T-helper 9 cell (primary cell): ENCODE results near the gene KRTAP19-2.
"Not testable (repeated sequence)": the region's sequence is repeated elsewhere in the genome, so short reads cannot be mapped to it uniquely, and the experiment has no call there.

Source experiments
- DNase-seq: peaks from one replicate; pipeline ENCODE4 v3.0.0-alpha.2; 2020
- total RNA-seq, 2 donors: gene quantifications; one replicate each; lab custom pipeline; 2026; lab: John Stamatoyannopoulos, UW

KRTAP19-2 gene
- total RNA-seq = 0 reads per million in 2 donors

DNA sequence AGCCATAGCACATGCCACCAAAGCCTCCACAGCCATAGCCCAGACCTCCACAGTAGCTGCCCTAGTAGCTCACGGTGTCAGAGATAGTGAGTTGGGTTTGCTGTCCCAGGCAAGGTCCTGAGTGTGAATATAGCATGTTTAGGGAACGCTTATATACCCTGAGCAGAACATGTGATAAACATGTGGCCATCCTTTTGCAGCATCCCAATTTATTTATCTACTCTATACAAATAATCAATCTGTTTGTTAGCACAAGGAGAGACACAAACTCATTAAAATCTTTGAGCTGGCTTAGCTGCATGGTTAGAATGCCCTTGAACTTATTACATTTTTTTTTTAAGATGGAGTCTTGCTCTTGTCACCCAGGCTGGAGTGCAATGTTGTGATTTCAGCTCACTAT lies at the start of gene KRTAP19-2:
TSS of gene KRTAP19-2 (minus strand) at position 101 of the 400 bp plus-strand sequence. CDS start at position 13, 88 bp downstream.
- DNase-seq = no peak

DNA sequence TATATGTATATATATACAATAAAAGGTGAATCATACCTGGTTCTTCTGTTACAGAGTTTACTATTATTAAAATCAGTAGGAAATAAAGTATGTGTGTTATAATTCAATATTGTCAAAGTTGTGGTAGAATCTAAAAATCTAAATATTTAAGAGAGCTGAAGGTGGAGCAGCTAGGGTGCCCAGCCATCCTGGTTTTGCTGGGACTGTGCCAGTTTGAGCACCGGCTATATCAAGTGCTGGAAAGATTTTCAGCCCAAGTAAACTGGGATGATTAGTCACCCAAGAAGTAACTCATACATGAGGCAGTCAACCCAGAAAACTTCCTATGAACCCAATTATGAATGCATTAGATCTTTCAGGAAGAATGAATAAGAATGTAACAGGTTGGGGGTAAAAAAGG lies 31.6 kb upstream of the KRTAP19-2 start:
- no peak for DNase-seq

- DNase-seq = no peak
Observed at GRCh38 chr21:30515681-30516080, 28.4 kb upstream of the KRTAP19-2 start.

DNA sequence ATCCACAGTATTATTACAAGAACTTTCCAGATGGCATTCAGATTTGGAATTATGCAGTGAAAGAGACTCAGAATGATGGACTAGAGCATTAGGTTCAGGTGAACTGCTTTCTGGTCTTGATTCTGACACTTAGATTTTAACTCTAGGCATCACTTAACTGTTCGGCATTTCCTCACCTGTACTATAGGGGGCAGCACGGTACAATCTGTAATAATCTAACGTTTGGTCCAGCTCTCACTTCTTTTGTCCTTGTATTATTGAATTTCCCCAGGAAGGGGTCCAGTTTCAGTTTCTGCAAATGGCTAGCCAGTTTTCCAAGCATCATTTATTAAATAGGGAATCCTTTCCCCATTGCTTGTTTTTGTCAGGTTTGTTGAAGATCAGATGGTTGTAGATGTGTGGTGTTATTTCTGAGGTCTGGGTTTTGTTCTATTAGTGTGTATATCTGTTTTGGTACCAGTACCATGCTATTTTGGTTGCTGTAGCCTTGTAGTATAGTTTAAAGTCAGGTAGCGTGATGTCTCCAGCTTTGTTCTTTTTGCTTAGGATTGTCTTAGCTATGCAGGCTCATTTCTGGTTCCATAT lies 18.5 kb upstream of the KRTAP19-2 start:
- DNase-seq = not testable (repeated sequence)

- DNase-seq = no peak
Observed at GRCh38 chr21:30502041-30502440, 14.8 kb upstream of the KRTAP19-2 start, which contains the start of gene KRTAP19-5. Gene KRTAP19-5, minus strand, starts transcription at chr21:30502141. Its CDS starts 51 bp downstream, at chr21:30502090.

DNA sequence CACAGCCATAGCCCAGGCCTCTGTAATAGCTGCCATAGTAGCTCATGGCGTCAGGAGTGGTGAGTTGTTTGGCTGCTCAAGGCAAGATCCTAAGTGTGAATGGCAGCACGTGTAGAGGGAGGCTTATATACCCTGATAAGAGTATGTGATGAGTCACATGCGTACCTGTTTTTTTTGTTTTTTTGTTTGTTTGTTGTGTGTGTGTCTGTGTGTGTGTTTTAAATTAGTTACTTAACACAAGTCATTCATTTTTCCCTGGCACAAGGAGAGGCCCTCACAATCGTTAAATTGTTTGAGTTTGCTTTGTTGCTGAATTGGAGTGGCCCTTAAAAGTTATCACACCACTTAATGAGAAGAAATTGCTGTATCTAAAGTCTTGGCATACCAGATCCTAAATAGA lies 9.8 kb upstream of the KRTAP19-2 start, which contains the start of gene KRTAP19-4:
TSS of gene KRTAP19-4 (minus strand) at position 101 of the 400 bp plus-strand sequence. CDS start at position 46, 55 bp downstream.
- DNase-seq = no peak

DNA sequence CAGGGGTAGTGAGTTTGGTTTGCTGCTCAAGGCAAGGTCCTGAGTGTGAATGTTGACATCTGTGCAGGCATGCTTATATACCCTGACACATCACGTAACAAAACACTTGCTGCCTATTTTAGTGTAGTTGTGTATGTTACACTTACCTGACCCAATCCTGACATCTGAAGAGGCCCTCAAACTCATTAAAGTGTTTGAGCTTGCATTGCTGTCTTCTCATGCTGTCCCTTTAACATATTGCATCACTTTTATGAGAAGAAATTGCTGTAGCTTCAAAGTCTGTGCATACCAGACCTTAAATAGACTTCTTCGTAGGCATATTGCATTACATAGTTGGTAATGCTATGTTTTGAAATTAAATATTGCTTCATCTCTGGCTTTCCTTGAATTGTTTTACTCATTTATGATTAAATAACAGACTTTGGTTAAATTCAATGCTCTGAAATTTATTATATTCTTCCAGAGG lies 4.8 kb upstream of the KRTAP19-2 start, which contains the start of gene KRTAP19-3:
TSS of gene KRTAP19-3 (minus strand) at position 51 of the 466 bp plus-strand sequence. CDS start 56 bp downstream, outside the sequence.
- DNase-seq = no peak

DNA sequence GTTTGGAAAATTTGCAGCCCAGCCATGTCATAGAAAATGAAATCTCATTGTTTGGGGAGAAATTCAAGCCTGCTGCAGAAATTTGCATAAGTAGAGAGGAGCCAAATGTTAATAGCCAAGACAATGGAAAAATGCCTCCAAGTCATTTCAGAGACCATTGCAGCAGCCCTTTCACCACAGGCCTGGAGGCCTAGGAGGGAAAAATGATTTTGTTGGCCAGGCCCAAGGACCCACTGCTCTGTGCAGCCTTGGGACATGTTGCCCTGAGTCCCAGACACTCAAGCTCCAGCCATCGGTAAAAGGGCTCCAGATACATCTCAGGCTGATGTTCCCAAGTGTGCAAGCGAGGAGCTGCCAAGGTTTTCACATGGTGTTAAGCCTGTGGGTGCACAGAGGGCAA lies 1.1 kb downstream of the KRTAP19-2 start:
- no peak for DNase-seq

DNA sequence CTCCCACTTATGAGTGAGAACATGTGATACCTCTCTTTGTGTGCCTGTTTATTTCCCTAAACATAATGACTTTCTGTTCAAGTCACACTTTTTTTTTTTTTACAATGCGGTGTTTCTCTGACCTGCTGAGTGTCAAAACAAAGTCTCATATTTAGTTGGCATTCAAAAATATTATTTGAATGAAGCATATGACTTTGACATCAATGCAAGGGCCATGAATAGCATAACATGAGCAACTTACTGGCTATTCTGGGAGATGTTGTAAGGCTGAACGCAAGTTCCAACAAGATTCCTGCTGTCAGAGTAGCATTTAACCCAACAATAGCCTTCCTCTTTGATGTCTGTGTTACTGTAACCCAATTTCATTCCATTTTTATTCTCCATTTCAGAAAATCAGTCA lies 5.1 kb downstream of the KRTAP19-2 start:
- DNase-seq = no peak

DNA sequence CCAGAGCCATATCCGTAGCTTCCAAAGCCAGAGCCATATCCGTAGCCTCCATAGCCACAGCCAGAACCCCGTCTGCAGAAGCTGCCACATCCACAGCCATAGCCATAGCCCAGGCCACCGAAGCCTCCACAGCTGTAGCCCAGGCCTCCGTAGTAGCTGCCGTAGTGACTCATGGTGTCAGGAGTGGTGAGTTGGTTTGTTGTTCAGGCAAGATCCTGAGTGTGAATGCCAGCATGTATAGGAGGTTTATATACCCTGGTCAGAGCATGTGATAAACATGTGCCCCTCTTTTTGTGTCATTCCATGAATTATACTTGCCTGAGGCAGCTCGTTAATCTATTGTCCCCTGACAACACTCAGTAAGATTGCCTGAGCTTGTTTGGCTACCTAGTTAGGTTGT lies 7.1 kb downstream of the KRTAP19-2 start, which contains the start of gene KRTAP19-1:
TSS of gene KRTAP19-1 (minus strand) at position 223 of the 400 bp plus-strand sequence. CDS start at position 173, 50 bp downstream.
- DNase-seq = no peak

DNA sequence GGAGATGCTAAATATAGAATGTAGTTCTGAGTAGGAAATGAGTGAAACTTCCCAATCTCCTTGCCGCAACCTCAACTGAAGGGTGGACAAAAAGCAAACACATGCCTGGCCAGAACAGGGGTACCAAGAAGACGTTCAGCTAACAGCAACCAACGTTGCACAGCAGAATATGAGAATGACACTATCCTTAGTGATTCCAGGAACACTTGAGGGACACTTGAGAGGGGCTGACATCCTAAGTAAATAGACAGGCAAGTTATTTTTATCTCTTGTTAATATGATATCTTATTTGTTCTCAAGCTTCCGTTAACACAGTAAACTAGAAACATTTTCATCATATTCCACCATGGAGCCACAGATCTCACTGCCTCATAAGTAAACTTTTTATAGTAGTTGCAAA lies 8.0 kb downstream of the KRTAP19-2 start:
- DNase-seq = no peak

DNA sequence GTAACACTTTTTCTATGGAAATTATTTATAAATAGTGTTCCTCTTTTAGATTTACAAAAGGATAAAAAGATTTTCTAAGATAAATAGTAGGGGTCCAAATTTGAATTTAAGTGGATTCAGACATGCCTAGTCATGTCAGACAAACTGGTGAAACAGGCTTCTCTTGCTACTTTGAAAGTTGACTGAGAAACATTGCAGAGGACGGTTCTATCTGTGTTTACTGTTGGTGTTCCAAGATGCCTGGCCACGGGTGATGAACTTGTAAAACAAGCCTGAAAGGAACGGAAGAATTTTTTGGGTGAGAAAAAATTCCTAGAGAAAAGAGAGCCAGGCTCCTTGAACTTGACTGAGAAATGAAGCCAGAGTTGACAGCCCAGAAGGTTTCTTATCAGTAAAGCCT lies 9.2 kb downstream of the KRTAP19-2 start:
- no peak for DNase-seq

- DNase-seq = no peak
Observed at GRCh38 chr21:30468900-30469714, 18.1 kb downstream of the KRTAP19-2 start.

GRCh38 chr21:30463713-30464112 lies 23.5 kb downstream of the KRTAP19-2 start:
- no peak for DNase-seq

- no peak for DNase-seq
Observed at GRCh38 chr21:30448514-30448913, 38.7 kb downstream of the KRTAP19-2 start.

- no peak for DNase-seq
Observed at GRCh38 chr21:30447056-30447455, 40.2 kb downstream of the KRTAP19-2 start.

DNA sequence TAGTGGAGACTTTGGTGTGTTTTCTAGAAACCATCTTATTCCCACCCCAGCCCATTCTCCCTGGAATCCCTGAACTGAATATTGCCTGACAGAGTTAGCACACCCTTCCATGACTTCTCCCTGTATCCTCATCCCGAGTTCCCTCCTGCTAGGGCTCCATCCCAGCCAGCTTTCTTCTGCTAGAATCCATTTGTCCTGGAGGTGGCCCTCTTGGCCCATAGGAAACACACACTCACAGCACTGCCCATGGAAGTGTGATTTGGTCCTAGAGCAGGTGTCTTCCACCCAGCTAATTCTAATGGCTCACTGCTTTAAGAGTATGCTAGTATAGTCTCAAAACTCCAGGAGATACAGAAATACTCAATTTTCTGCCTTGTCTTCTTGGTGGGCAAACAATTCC lies 43.0 kb downstream of the KRTAP19-2 start:
- no peak for DNase-seq

DNA sequence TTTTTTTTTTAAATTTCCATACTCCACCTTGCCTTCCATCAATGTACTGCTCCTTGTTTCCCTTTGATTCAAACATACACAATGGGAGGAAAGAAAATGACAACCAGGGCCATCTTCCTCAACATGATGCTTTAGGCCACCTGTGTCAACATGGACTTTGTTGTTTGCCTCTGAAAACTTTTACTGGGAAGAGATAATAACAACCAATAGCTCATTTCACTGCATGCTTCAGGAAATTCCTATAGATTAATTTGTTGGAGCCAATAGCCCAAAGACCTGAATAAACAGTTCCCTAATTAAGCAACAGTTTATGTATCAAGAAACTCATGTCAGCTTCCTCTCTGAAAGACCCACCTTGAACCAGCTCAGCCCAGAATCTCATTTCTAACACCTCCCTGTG lies 44.0 kb downstream of the KRTAP19-2 start:
- DNase-seq = no peak

GRCh38 chr21:30439975-30440374 lies 47.3 kb downstream of the KRTAP19-2 start, which contains the start of gene KRTAP15-1:
Gene KRTAP15-1, plus strand, starts transcription at chr21:30440275. Its CDS starts 53 bp downstream, at chr21:30440328.
- DNase-seq = no peak
